SJSA1 (cell line): ENCODE data around the gene LRP5. TPM values are rescaled to one million over a fixed set of nuclear protein-coding genes. Genes with fewer than 3 reads are reported as not detected.
"Not testable (repeated sequence)": the region's sequence is repeated elsewhere in the genome, so short reads cannot be mapped to it uniquely, and the experiment has no call there.

Experiments
- DNase-seq, 2 experiments: peaks; one replicate each; pipeline ENCODE4 v3.0.0-alpha.2; 2015 to 2020; ENCODE audit warnings: low spot score in 2 of 2, low read depth in 1 of 2
- H3K27ac ChIP-seq: fragments of 250-450 bp; sonication (Bioruptor Pico); 2 replicates; pipeline ENCODE4 v1.5.1; 2020; ENCODE audit warnings: mild to moderate bottlenecking, moderate library complexity
- H3K27me3 ChIP-seq: fragments of 250-450 bp; sonication (Bioruptor Pico); replicated peaks from 2 replicates; pipeline ENCODE4 v1.5.1; 2020; ENCODE audit warnings: mild to moderate bottlenecking, moderate library complexity
- H3K36me3 ChIP-seq: fragments of 250-450 bp; sonication (Bioruptor Pico); 2 replicates; pipeline ENCODE4 v1.5.1; 2020; ENCODE audit warnings: mild to moderate bottlenecking
- H3K4me1 ChIP-seq: fragments of 250-450 bp; sonication (Bioruptor Pico); replicated peaks from 2 replicates; pipeline ENCODE4 v1.6.1; 2021; ENCODE audit warnings: mild to moderate bottlenecking
- H3K4me3 ChIP-seq: fragments of 250-450 bp; sonication (Bioruptor Pico); 2 replicates; pipeline ENCODE4 v1.5.1; 2020; ENCODE audit warnings: mild to moderate bottlenecking
- H3K9me3 ChIP-seq: fragments of 250-450 bp; sonication (Bioruptor Pico); replicated peaks from 2 replicates; pipeline ENCODE4 v1.5.1; 2020; ENCODE audit warnings: mild to moderate bottlenecking
- total RNA-seq: library from RNA; depleted of rRNA; stranded (reverse); fragments of >200 nt; shearing (Covaris generic); gene quantifications from 2 replicates; pipeline ENCODE4 v1.2.3, GENCODE V29; 2014

LRP5 gene
- total RNA-seq, 1 experiment from 2014 or later = 32.2 TPM

DNA sequence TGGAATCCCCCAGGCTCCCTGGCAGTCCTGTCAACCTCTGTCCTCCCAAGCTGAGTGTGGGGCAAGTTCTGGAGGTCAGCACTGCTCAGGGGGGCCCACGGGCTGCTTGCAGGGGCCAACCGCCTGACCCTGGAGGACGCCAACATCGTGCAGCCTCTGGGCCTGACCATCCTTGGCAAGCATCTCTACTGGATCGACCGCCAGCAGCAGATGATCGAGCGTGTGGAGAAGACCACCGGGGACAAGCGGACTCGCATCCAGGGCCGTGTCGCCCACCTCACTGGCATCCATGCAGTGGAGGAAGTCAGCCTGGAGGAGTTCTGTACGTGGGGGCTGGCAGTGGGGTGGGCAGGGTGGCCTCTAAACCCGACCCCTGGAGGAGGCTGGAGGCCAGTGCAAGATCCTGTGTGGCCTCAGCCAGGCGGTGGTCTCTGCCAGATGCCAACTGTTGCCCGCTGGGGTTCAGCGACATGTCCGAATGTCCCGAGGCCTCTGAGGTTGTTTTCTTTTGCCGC, 113.5 kb downstream of the LRP5 start:
- Histone ChIP-seq H3K9me3 (peaks cover 15% of the 10 kb centered on the region), H3K36me3 (peaks cover 62% of the 10 kb centered on the region), H3K27ac (no peak overlapping the region), H3K4me1 (no peaks in the 10 kb centered on the region), H3K27me3 (no peaks in the 10 kb centered on the region), H3K4me3 (no peak overlapping the region)
- DNase-seq = no peak

GRCh38 chr11:68429661-68430060, 117.3 kb downstream of the LRP5 start:
- H3K27ac ChIP-seq = no peak overlapping the region
- H3K9me3 ChIP-seq = peaks cover 15% of the 10 kb centered on the region
- no peak overlapping the region for H3K4me3 ChIP-seq
- DNase-seq = no peak
- no peaks in the 10 kb centered on the region for H3K27me3 ChIP-seq
- H3K36me3 ChIP-seq = peaks cover 67% of the 10 kb centered on the region
- H3K4me1 ChIP-seq = no peaks in the 10 kb centered on the region

DNA sequence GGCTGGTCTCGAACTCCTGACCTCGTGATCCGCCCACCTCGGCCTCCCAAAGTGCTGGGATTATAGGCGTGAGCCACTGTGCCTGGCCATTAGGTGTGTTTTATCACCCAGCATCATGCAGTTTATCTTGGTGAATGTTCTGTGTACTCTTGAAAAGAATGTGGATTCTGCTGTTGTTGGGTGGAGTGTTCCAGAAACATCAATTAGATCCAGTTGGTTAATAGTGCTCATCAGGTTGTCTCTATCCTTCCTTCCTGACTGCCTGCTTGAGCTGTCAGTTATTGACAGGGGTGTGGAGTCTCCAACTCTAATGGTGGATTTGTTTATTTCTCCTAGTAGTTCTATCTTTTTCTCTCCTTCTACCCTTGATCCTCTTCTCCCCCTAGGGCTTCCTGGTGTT, 118.0 kb downstream of the LRP5 start:
- no peak for DNase-seq
- Histone ChIP-seq H3K27ac (no peak overlapping the region), H3K27me3 (no peaks in the 10 kb centered on the region), H3K36me3 (peaks cover 60% of the 10 kb centered on the region), H3K4me3 (no peak overlapping the region), H3K9me3 (peaks cover 15% of the 10 kb centered on the region), H3K4me1 (no peaks in the 10 kb centered on the region)

DNA sequence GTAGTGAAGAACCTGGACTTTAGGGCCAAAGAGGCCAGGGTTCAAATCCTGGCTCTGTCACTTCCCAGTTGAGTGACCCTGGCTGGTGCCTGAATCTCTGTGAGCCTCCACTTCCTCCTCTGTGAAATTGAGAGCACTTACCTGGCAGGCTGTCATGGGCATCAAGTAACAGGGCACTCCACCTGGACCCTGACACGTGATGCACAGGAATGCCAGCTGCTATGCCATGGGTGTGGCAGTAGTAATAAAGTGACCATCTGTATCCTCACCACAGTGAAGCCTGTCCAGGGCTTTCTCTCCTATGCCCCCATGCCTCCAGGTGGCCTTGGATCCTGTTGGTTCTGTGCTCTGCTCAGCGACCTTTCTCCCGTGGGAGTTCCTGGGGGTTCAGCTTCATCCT, 118.4 kb downstream of the LRP5 start:
- no peak for DNase-seq
- Histone ChIP-seq H3K4me1 (no peaks in the 10 kb centered on the region), H3K4me3 (no peak overlapping the region), H3K36me3 (peaks cover 60% of the 10 kb centered on the region), H3K27ac (no peak overlapping the region), H3K27me3 (no peaks in the 10 kb centered on the region), H3K9me3 (peaks cover 15% of the 10 kb centered on the region)

DNA sequence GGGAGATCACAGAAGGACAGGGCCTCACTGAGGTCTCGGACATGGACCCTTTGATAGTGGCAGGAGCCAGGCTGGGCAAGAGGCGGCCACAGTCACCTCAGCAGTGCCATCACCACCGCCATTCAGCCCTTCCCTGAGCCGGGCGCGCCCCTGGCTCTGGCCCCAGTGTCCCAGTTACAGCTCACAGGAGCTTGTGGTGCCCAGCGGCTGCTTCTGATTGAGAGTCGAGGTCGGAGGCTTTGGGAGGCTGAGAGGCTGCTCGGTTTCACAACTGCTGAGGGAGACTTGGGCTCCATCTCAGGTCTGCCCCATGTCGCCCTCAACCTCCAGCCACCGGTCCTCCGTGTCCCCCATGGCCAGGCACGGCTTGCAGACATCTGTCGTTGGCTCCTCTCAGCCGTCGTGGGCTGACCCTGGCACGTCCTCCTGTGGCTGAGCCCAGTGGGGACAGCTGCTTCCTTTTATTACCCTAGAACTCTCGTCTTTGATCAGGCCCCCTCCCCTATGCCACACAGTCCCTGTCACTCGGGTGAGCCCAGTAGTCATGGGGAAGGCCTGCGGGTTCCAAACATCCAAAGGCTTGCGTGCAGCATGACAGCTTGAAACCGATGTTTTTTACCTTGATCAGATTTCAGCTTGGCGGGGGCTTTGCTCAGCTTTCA, 119.7 kb downstream of the LRP5 start:
- DNase-seq = no peak
- Histone ChIP-seq H3K9me3 (peaks cover 15% of the 10 kb centered on the region), H3K4me3 (no peak overlapping the region), H3K36me3 (peaks cover 61% of the 10 kb centered on the region), H3K27me3 (no peaks in the 10 kb centered on the region), H3K4me1 (peaks cover 6% of the 10 kb centered on the region), H3K27ac (no peak overlapping the region)

- H3K27me3 ChIP-seq = no peaks in the 10 kb centered on the region
- no peak overlapping the region for H3K4me3 ChIP-seq
- peaks cover 13% of the 10 kb centered on the region for H3K4me1 ChIP-seq
- H3K9me3 ChIP-seq = peaks cover 19% of the 10 kb centered on the region
- H3K27ac ChIP-seq = no peak overlapping the region
- peaks cover 66% of the 10 kb centered on the region for H3K36me3 ChIP-seq
- no peak for DNase-seq
These were observed 120.5 kb downstream of the LRP5 start for GRCh38 chr11:68432874-68433273.

DNA sequence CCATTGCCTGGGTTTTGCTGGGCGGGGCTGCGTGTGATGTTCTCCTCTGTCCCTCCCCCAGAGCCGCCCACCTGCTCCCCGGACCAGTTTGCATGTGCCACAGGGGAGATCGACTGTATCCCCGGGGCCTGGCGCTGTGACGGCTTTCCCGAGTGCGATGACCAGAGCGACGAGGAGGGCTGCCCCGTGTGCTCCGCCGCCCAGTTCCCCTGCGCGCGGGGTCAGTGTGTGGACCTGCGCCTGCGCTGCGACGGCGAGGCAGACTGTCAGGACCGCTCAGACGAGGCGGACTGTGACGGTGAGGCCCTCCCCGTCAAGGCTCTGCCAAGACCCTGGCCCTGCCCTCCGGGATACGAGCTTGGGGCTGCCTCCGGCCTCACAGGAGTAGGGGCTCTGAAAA, 121.2 kb downstream of the LRP5 start:
- H3K4me3 ChIP-seq = no peak overlapping the region
- H3K9me3 ChIP-seq = peaks cover 17% of the 10 kb centered on the region
- peaks cover 66% of the 10 kb centered on the region for H3K36me3 ChIP-seq
- no peaks in the 10 kb centered on the region for H3K27me3 ChIP-seq
- peaks cover 14% of the 10 kb centered on the region for H3K4me1 ChIP-seq
- DNase-seq = no peak
- H3K27ac ChIP-seq = no peak overlapping the region

GRCh38 chr11:68434159-68434558, 121.8 kb downstream of the LRP5 start:
- not testable (repeated sequence) for H3K27ac ChIP-seq, H3K27me3 ChIP-seq, DNase-seq, H3K4me3 ChIP-seq
- Histone ChIP-seq H3K4me1 (peaks cover 14% of the 10 kb centered on the region), H3K9me3 (peaks cover 14% of the 10 kb centered on the region), H3K36me3 (peaks cover 69% of the 10 kb centered on the region)

DNA sequence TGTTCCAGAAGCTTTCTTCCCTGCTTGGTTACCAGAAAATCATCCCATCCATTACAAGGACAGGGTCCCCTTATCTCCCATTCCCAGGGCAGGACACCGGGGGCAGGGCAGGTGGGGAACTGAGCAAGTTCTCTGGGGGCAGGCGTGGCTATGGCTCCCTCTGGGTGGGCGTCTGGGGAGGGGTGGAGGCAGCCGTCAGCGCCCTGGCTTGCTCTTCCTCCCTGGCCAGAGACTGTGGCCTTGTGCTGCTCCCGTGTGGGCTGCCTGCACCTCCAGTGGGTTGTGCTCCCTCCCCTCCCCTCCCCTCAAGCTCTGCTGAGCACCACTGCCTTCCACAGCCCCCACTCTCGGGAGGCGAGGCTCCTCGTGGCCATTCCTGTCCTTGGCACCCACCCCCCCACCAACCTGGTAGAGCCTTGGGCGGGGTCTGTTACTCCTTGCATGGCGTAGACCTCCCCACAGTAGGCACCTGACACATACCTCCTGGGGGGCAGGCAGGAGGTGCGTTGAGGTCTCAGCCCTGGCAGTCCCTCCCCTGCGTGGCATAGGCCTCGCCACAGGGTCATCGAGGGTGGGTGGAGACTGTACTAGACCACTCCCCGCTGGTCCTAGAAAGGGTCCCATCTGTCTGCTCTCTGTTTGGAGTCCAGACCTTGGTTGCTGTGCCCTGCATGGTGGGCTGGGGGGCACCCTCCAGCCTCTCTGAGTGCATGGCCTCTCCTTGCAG, 123.9 kb downstream of the LRP5 start:
- no peak for DNase-seq
- no peaks in the 10 kb centered on the region for H3K27me3 ChIP-seq
- peaks cover 4% of the 10 kb centered on the region; the same call in 1 of the 2 replicates for H3K9me3 ChIP-seq
- no peak overlapping the region for H3K4me3 ChIP-seq
- peaks cover 62% of the 10 kb centered on the region for H3K36me3 ChIP-seq
- H3K27ac ChIP-seq = no peak overlapping the region
- peaks cover 21% of the 10 kb centered on the region for H3K4me1 ChIP-seq

GRCh38 chr11:68436985-68437926, 124.9 kb downstream of the LRP5 start:
- Histone ChIP-seq H3K27ac (peak overlapping the region; percentile 60), H3K4me3 (no peak overlapping the region), H3K4me1 (peaks cover 30% of the 10 kb centered on the region), H3K9me3 (peaks cover 4% of the 10 kb centered on the region; the same call in 1 of the 2 replicates), H3K36me3 (peaks cover 57% of the 10 kb centered on the region), H3K27me3 (no peaks in the 10 kb centered on the region)
- DNase-seq = peak; percentile 50 to 80

DNA sequence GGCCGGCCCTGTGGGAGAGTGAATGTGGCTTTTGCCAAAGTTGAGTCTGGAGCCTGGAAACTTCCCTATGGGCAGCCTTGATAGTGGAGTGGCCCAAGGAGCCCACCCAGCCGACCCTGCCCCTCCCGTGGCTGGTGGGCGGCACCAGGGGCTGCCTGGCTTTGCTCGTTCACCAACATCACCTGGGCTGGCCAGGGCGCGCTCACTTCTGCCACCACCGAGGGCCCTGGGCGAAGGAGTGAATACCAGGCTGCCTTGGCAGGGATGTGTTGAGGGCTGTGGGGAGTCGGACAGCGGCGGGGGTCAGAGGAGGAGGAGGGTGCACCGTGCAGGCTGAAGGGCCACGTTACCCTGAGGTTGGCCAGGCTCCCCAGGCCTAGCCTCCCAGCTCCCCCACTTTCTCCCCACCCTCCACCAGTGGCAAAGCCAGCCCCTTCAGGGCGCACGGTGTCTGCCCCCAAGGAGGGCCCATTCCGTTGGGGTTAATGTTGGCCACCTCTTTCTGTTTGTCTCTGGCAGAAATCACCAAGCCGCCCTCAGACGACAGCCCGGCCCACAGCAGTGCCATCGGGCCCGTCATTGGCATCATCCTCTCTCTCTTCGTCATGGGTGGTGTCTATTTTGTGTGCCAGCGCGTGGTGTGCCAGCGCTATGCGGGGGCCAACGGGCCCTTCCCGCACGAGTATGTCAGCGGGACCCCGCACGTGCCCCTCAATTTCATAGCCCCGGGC, 125.7 kb downstream of the LRP5 start:
- Histone ChIP-seq H3K9me3 (peaks cover 4% of the 10 kb centered on the region; the same call in 1 of the 2 replicates), H3K27me3 (no peaks in the 10 kb centered on the region), H3K4me3 (no peak overlapping the region), H3K4me1 (peaks cover 32% of the 10 kb centered on the region), H3K36me3 (peaks cover 61% of the 10 kb centered on the region), H3K27ac (peak overlapping the region; percentile 60)
- DNase-seq = no peak

DNA sequence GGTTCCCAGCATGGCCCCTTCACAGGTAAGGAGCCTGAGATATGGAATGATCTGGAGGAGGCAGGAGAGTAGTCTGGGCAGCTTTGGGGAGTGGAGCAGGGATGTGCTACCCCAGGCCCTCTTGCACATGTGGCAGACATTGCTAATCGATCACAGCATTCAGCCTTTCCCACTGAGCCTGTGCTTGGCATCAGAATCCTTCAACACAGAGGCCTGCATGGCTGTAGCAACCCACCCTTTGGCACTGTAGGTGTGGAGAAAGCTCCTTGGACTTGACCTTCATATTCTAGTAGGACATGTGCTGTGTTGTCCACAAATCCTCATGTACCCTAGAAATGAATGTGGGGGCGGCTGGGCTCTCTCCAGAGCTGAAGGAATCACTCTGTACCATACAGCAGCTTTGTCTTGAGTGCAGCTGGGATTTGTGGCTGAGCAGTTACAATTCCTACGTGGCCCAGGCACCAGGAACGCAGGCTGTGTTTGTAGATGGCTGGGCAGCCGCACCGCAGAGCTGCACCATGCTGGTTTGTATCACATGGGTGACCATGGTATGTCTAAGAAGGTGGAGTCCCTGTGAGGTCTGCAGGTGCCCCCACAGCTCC, 126.4 kb downstream of the LRP5 start:
- Histone ChIP-seq H3K36me3 (peaks cover 56% of the 10 kb centered on the region), H3K4me1 (peaks cover 32% of the 10 kb centered on the region)
- no peak for DNase-seq

More for the DNA sequence above, 126.4 kb downstream of the LRP5 start:
- no peak overlapping the region for H3K27ac ChIP-seq
- H3K27me3 ChIP-seq = no peaks in the 10 kb centered on the region
- no peak overlapping the region for H3K4me3 ChIP-seq
- H3K9me3 ChIP-seq = peaks cover 4% of the 10 kb centered on the region; the same call in 1 of the 2 replicates
